ENCODE data around the gene INHBB.
"Not testable (repeated sequence)": the region's sequence is repeated elsewhere in the genome, so short reads cannot be mapped to it uniquely, and the experiment has no call there.

INHBB gene

GRCh38 chr2:120315367-120316033, 30.4 kb upstream of the INHBB start:
- no peak overlapping the region for H3K4me3 ChIP-seq (ENCODE audit: low read depth, low read length)

GRCh38 chr2:120316071-120316470, 29.9 kb upstream of the INHBB start:
- no peak overlapping the region for H3K4me3 ChIP-seq (ENCODE audit: low read depth, low read length)

DNA sequence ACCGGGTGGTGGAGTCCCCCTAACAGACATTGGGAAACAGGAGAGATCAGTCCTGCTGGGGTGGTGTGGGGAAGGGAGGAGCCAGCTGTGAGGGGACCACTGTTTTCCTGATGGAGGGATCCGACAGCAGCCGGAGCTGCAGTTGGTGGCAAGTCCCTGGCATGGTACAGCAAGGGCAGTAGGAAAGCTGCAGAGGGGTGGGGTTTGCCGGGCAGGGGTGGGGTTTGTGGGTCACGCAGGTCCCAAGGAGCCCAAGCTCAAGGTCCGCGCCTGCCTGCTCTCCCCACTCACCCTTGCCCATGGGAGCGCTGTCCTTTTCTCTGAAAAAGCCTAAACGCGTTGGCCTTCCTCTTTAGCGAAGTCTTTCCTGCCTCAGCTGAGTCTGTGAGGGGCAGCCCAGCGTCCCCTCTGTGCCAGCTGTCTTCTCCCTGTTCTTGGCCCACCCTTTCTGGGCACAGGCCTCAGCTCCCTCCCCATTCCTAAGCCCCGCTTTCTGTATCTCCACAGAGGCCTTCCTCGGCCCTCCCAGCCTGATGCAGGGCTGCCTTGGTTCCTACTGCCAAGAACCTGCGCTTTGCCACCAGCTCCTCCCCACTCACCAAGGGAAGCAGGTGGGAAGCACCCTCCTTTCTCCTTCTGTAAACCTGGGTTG, 29.3 kb upstream of the INHBB start:
- no peak overlapping the region for H3K4me3 ChIP-seq (ENCODE audit: low read depth, low read length)

GRCh38 chr2:120317180-120317533, 28.8 kb upstream of the INHBB start:
- H3K4me3 ChIP-seq (ENCODE audit: low read depth, low read length), result no peak overlapping the region

DNA sequence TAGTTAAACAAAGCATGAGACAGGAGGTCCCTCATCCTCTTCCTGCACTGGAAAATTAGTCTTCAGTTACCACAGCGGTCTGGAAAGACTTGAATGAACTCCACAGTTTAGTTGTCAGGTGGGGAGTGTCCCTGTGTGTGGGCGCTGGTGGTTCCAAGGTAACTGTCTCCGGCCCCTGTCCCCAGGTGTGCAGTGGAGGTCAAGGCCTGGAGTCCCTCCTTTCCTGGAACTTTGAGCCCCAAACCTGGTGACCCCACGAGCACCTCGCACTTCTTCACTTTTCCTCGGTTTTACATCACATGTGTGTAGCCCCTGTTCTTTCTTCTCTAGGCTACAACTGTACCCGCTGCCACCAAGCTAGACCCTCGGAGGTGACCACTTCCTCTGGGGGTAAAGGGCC, 28.0 kb upstream of the INHBB start:
- no peak overlapping the region for H3K4me3 ChIP-seq (ENCODE audit: low read depth, low read length)

- H3K4me3 ChIP-seq (ENCODE audit: low read depth, low read length), result no peak overlapping the region
Measured at GRCh38 chr2:120318626-120319025, 27.3 kb upstream of the INHBB start.

DNA sequence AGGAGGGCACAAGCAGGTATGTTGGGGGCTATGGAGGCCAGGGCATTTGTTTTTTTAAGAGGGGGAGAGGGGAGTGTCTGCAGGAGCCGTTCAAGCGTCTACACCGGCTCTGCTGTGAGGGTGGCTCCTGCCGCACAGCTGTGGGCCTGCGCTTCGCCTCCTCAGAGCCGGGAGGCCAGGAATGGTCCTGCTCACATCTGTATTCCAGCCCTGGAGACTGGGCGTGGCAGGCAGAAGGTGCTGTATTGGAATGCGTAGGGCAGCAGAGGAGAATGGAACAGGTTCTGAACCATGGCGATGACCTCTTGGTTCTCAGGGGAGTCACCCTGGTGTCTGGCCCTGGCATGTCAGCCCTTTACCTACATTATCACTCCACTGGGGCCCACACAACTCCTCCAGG, 26.8 kb upstream of the INHBB start:
- H3K4me3 ChIP-seq (ENCODE audit: low read depth, low read length), result no peak overlapping the region

- no peak overlapping the region for H3K4me3 ChIP-seq (ENCODE audit: low read depth, low read length)
Measured at GRCh38 chr2:120319686-120320317, 26.1 kb upstream of the INHBB start.

- H3K4me3 ChIP-seq (ENCODE audit: low read depth, low read length), result no peak overlapping the region
Measured at GRCh38 chr2:120320318-120320851, 25.6 kb upstream of the INHBB start.

GRCh38 chr2:120320887-120321556, 24.9 kb upstream of the INHBB start:
- not testable (repeated sequence) for H3K4me3 ChIP-seq (ENCODE audit: low read depth, low read length)

DNA sequence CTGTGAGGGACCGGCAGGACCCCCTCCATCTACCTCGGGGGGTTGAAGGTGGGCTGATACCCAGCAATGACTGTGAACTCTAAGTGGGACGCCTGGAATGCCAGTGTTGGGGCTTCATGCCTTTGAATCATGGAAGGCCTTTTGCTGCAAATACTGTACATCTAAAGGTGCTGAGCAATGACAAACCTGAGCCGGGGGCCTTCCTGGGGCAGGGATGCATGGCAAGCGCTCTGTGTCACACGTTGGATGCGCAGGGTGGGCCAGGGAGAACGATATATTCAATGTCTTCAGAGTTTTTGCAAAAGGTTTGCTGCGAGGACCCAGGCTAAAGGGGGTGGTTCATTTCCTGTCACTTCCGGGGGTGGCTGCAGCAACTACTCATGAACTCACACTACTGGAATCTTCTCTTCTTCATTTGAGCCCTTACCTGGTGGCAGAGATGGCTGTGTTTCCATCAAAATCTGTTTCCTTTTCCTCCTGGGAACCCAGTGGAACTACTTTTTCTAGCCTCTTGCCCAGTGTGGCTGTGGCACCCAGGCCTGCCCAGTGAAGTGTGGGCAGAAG, 24.1 kb upstream of the INHBB start:
- H3K4me3 ChIP-seq (ENCODE audit: low read depth, low read length), result no peak overlapping the region

DNA sequence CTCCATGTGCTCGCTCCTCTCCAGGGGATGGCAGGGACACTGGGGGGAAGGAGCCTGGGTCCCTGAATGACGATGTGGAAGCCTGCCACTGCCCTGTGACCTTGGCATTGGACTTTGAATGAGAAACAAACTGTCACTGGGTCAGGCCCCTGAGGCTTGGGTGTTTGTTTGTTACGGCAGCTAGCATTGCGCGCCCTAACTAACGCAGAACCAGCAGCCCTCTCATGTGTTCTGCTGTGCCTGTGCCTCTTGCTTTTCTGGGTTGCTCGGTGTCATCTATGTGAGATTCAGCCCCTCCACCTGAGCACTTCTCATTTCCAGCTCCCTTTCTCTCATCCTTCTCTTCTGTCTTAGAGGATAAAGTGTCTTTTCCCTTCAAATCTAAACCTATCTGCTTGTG, 23.6 kb upstream of the INHBB start:
- H3K4me3 ChIP-seq (ENCODE audit: low read depth, low read length), result no peak overlapping the region

DNA sequence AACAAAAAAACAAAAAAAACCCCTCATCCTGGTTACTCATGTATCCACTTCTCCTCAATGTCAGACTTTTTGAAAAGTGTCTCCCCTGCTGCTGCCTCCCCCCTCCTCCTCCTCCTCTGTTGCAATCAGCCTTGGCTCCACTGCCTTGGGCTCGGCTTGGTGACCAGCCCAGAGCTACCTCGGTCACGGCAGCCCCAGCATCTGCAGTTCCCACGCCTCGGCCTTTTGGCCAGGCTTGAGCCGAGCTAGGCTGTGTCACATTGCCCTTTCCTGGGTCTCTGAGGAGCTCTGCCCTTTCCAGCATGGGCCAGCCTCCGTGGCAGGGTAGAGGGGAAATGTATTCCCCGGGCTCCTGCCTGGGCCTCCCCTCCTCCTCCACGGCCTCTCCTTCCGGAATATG, 22.7 kb upstream of the INHBB start:
- no peak overlapping the region for H3K4me3 ChIP-seq (ENCODE audit: low read depth, low read length)

GRCh38 chr2:120323807-120324399, 22.0 kb upstream of the INHBB start:
- H3K4me3 ChIP-seq (ENCODE audit: low read depth, low read length), result no peak overlapping the region

- no peak overlapping the region for H3K4me3 ChIP-seq (ENCODE audit: low read depth, low read length)
Measured at GRCh38 chr2:120324933-120325332, 21.0 kb upstream of the INHBB start.

- H3K4me3 ChIP-seq (ENCODE audit: low read depth, low read length), result no peak overlapping the region
Measured at GRCh38 chr2:120326066-120326465, 19.9 kb upstream of the INHBB start.

- no peak overlapping the region for H3K4me3 ChIP-seq (ENCODE audit: low read depth, low read length)
Measured at GRCh38 chr2:120330946-120331822, 14.8 kb upstream of the INHBB start.

GRCh38 chr2:120331903-120332302, 14.0 kb upstream of the INHBB start:
- no peak overlapping the region for H3K4me3 ChIP-seq (ENCODE audit: low read depth, low read length)

GRCh38 chr2:120332384-120332783, 13.6 kb upstream of the INHBB start:
- H3K4me3 ChIP-seq (ENCODE audit: low read depth, low read length), result no peak overlapping the region

GRCh38 chr2:120334068-120334467, 11.9 kb upstream of the INHBB start:
- H3K4me3 ChIP-seq (ENCODE audit: low read depth, low read length), result no peak overlapping the region

Data from iPS-11a (cell line).